IMR-90 (cell line): ENCODE results near the gene OR4N2. TPM values are rescaled to one million over a fixed set of nuclear protein-coding genes. Genes with fewer than 3 reads are reported as not detected.
"Not testable (repeated sequence)": the region's sequence is repeated elsewhere in the genome, so short reads cannot be mapped to it uniquely, and the experiment has no call there.

Experiments used
- ATAC-seq: fragments of 200-7000 bp; cut with Tn5 transposase; 2 replicates; pipeline ENCODE4 v1.9.1; 2020; ENCODE audit warnings: low read depth, mild to moderate bottlenecking, moderate library complexity
- Bru-seq: library from RNA; stranded (reverse); fragments of 400-500 nt; gene quantifications from one replicate; lab custom pipeline; 2021; lab: Mats Ljungman, UMichigan
- BruChase-seq, 2 experiments: library from RNA; stranded (reverse); fragments of 400-500 nt; gene quantifications; one replicate each; lab custom pipeline; 2021; lab: Mats Ljungman, UMichigan
- BruUV-seq: library from RNA; stranded (reverse); fragments of 400-500 nt; replicated peaks from 2 replicates; lab custom pipeline; 2021; lab: Mats Ljungman, UMichigan
- CTCF ChIA-PET: fragments of 300-600 bp; formaldehyde crosslinking; extraction: SDS; loops from one replicate; lab custom pipeline; 2021; ENCODE audit warnings: antibody characterized with exemption; lab: Yijun Ruan, JAX
- POLR2A ChIA-PET: fragments of 300-600 bp; sonication (Branson Sonifier 250); formaldehyde crosslinking; loops from one replicate; lab custom pipeline; 2022; ENCODE audit warnings: antibody characterized with exemption; ENCODE audit not compliant: unreplicated experiment; lab: Charles Lee
- DNase-seq: peaks from one replicate; pipeline ENCODE4 v3.0.0; 2013
- H2AFZ ChIP-seq: replicated peaks from 2 replicates; pipeline ENCODE3; 2013; ENCODE audit warnings: low read length, mild to moderate bottlenecking; ENCODE audit not compliant: poor library complexity
- H2AK5ac ChIP-seq: 2 replicates; pipeline ENCODE4 v1.6.1; 2013; ENCODE audit warnings: low read depth, low read length, inconsistent platforms
- H2AK9ac ChIP-seq: replicated peaks from 2 replicates; pipeline ENCODE3; 2013; ENCODE audit warnings: mild to moderate bottlenecking, low read depth, low read length, moderate library complexity; ENCODE audit not compliant: poor library complexity
- H2BK120ac ChIP-seq: 2 replicates; pipeline ENCODE4 v1.6.1; 2013; ENCODE audit warnings: low read depth, low read length, inconsistent platforms
- H2BK15ac ChIP-seq: 3 replicates; pipeline ENCODE4 v1.6.1; 2013; ENCODE audit warnings: low read depth, low read length, inconsistent platforms
- H2BK20ac ChIP-seq: 2 replicates; pipeline ENCODE4 v1.6.1; 2013; ENCODE audit warnings: low read depth, mild to moderate bottlenecking, inconsistent platforms, low read length, moderate library complexity
- H2BK5ac ChIP-seq: 2 replicates; pipeline ENCODE4 v1.6.1; 2013; ENCODE audit warnings: mild to moderate bottlenecking, low read depth, low read length, inconsistent platforms; ENCODE audit not compliant: poor library complexity, severe bottlenecking
- H3K14ac ChIP-seq: replicated peaks from 2 replicates; pipeline ENCODE4 v1.6.1; 2013; ENCODE audit warnings: low read depth, low read length, inconsistent platforms
- H3K18ac ChIP-seq: 2 replicates; pipeline ENCODE4 v1.6.1; 2013; ENCODE audit warnings: low read depth, low read length, control low read depth
- H3K23ac ChIP-seq: 2 replicates; pipeline ENCODE4 v1.6.1; 2013; ENCODE audit warnings: low read depth, low read length, inconsistent platforms
- H3K27ac ChIP-seq: 2 replicates; pipeline ENCODE4 v1.5.1; 2013; ENCODE audit warnings: mild to moderate bottlenecking, control low read depth, low read length; ENCODE audit not compliant: insufficient read depth
- H3K27me3 ChIP-seq: 2 replicates; pipeline ENCODE4 v1.6.1; 2013; ENCODE audit warnings: low read length; ENCODE audit not compliant: control insufficient read depth, insufficient read depth
- H3K36me3 ChIP-seq: 2 replicates; pipeline ENCODE4 v1.6.1; 2013; ENCODE audit warnings: low read length, mixed read lengths; ENCODE audit not compliant: control insufficient read depth, insufficient read depth
- H3K4ac ChIP-seq: 2 replicates; pipeline ENCODE4 v1.6.1; 2013; ENCODE audit warnings: low read depth, low read length, inconsistent platforms
- H3K4me1 ChIP-seq: 2 replicates; pipeline ENCODE4 v1.6.1; 2013; ENCODE audit warnings: low read length, mixed read lengths; ENCODE audit not compliant: control insufficient read depth, insufficient read depth
- H3K4me2 ChIP-seq: 2 replicates; pipeline ENCODE4 v1.6.1; 2013; ENCODE audit warnings: low read depth, mild to moderate bottlenecking, control low read depth, low read length, moderate library complexity
- H3K4me3 ChIP-seq: 2 replicates; pipeline ENCODE4 v1.5.1; 2013; ENCODE audit warnings: low read depth, mild to moderate bottlenecking, control low read depth, low read length, moderate library complexity; ENCODE audit not compliant: insufficient read depth
- H3K56ac ChIP-seq: 2 replicates; pipeline ENCODE4 v1.6.1; 2013; ENCODE audit warnings: low read length, inconsistent platforms; ENCODE audit not compliant: insufficient read depth; ENCODE audit errors: extremely low read depth
- H3K79me1 ChIP-seq, 2 experiments: 2 replicates each; pipeline ENCODE4 v1.6.1; 2013; ENCODE audit warnings: low read length in 2 of 2, inconsistent platforms in 1 of 2, low read depth in 1 of 2
- H3K9ac ChIP-seq: 2 replicates; pipeline ENCODE4 v1.6.1; 2013; ENCODE audit warnings: low read depth, low read length, control low read depth
- H3K9me1 ChIP-seq: 2 replicates; pipeline ENCODE4 v1.6.1; 2013; ENCODE audit warnings: low read length, inconsistent platforms; ENCODE audit not compliant: insufficient read depth
- H3K9me3 ChIP-seq: 2 replicates; pipeline ENCODE4 v1.6.1; 2013; ENCODE audit warnings: low read length; ENCODE audit not compliant: control insufficient read depth, insufficient read depth
- H4K20me1 ChIP-seq: 2 replicates; pipeline ENCODE4 v1.6.1; 2013; ENCODE audit warnings: low read length, inconsistent platforms; ENCODE audit not compliant: insufficient read depth
- H4K5ac ChIP-seq: 2 replicates; pipeline ENCODE4 v1.6.1; 2013; ENCODE audit warnings: mild to moderate bottlenecking, low read depth, low read length, control low read depth
- H4K8ac ChIP-seq, 2 experiments: 2 replicates each; pipeline ENCODE4 v1.6.1; 2013; ENCODE audit warnings: low read depth in 2 of 2, low read length in 2 of 2, control low read depth in 1 of 2, inconsistent platforms in 1 of 2
- H4K91ac ChIP-seq: 2 replicates; pipeline ENCODE4 v1.6.1; 2013; ENCODE audit warnings: low read depth, low read length, inconsistent platforms; ENCODE audit not compliant: insufficient read depth
- WGBS, 2 experiments: methylation state at CpG; one replicate each; pipeline versions ENCODE4 v1.1.5 to v1.1.7; 2013; ENCODE audit warnings: missing lambda C conversion rate in 2 of 2; ENCODE audit not compliant: insufficient read length in 1 of 2; ENCODE audit errors: extremely low coverage in 2 of 2; 5-methylcytosine and 5-hydroxymethylcytosine counted together
- dilution Hi-C: fragments of 300-500 bp; cut with HindIII; formaldehyde crosslinking; loops from one replicate; pipeline ENCODE4 v1.14.3; 2018; ENCODE audit warnings: low sequenced_read_pairs; ENCODE audit not compliant: unreplicated experiment
- in situ Hi-C: fragments of 300-500 bp; cut with MboI; formaldehyde crosslinking; loops from 3 replicates; pipeline ENCODE4 v1.14.3; 2019; ENCODE audit warnings: low sequenced_read_pairs, inconsistent platforms, mixed read lengths
- intact Hi-C: fragments of 100-400 bp; cut with micrococcal nuclease; formaldehyde crosslinking; loops from 2 replicates; pipeline ENCODE4 v1.10.0; 2022
- long read RNA-seq: library from polyadenylated mRNA; unstranded; transcript quantifications from one replicate; pipeline ENCODE4 v2.0.0, GENCODE V29; 2021; ENCODE audit not compliant: unreplicated experiment
- polyA plus RNA-seq, 3 experiments: library from polyadenylated mRNA; depleted of rRNA; stranded (reverse); fragments of >200 nt; gene quantifications; 2 replicates each; pipeline ENCODE4 v1.2.3, GENCODE V29; 2012; ENCODE audit warnings: low replicate concordance in 1 of 3
- total RNA-seq: library from RNA; depleted of rRNA; stranded (reverse); fragments of >200 nt; gene quantifications from 2 replicates; pipeline ENCODE4 v1.2.3, GENCODE V29; 2012; rRNA removed

Gene OR4N2, protein sequence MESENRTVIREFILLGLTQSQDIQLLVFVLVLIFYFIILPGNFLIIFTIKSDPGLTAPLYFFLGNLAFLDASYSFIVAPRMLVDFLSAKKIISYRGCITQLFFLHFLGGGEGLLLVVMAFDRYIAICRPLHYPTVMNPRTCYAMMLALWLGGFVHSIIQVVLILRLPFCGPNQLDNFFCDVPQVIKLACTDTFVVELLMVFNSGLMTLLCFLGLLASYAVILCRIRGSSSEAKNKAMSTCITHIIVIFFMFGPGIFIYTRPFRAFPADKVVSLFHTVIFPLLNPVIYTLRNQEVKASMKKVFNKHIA
- total RNA-seq (not detected in 2 replicates), polyA plus RNA-seq (2012; rRNA removed) (not detected in 2 replicates), Bru-seq, nascent RNA (not detected), BruChase-seq, experiment 1, labeled RNA remaining after a 6-hour chase (not detected), BruChase-seq, experiment 2, labeled RNA remaining after a 2-hour chase (not detected)
- polyA plus RNA-seq (2012; cell fraction: cytosol; rRNA removed) = not detected in 2 replicates
- polyA plus RNA-seq (2012; cell fraction: nucleus; rRNA removed; ENCODE audit: low replicate concordance) = not detected in 2 replicates
- long read RNA-seq = 0 reads

GRCh38 chr14:19803470-19803869 is at the start of gene OR4N2:
Gene OR4N2 (plus strand): TSS chr14:19803770. CDS start chr14:19827449, 23,679 bp downstream.
- H3K9ac ChIP-seq, H3K36me3 ChIP-seq, intact Hi-C loops, H4K91ac ChIP-seq, H4K5ac ChIP-seq, H3K14ac ChIP-seq, H2AK5ac ChIP-seq, CTCF ChIA-PET, dilution Hi-C loops, H3K4ac ChIP-seq, H2BK15ac ChIP-seq, H3K4me1 ChIP-seq, in situ Hi-C loops, H3K9me1 ChIP-seq, H4K20me1 ChIP-seq, DNase-seq, H3K79me1 ChIP-seq, H2BK20ac ChIP-seq, H4K8ac ChIP-seq, H3K27ac ChIP-seq, POLR2A ChIA-PET, H3K23ac ChIP-seq, H2AK9ac ChIP-seq, H3K4me3 ChIP-seq, H3K18ac ChIP-seq, BruUV-seq, H2AFZ ChIP-seq, ATAC-seq, H3K4me2 ChIP-seq, H2BK5ac ChIP-seq, H3K27me3 ChIP-seq, H2BK120ac ChIP-seq, H3K56ac ChIP-seq: not testable (repeated sequence)
- peaks cover 22% of the 10 kb centered on the region for H3K9me3 ChIP-seq
- no CpG with 5 or more reads among the region's 1 CpG for WGBS, 2 experiments
